Activated CD8-positive, alpha-beta memory T cell treated with anti-CD3 and anti-CD28 coated beads, Interleukin-2, amount 50 U/mL, for 4 hours (primary cell): ENCODE data around the gene CDKN2B-AS1.

Experiments used
- DNase-seq: peaks from one replicate; pipeline ENCODE4 v3.0.0-alpha.2; 2020

CDKN2B-AS1 gene

GRCh38 chr9:21982861-21983560 lies 11.6 kb upstream of the CDKN2B-AS1 start:
- no peak for DNase-seq

- DNase-seq = no peak
These were observed 11.0 kb upstream of the CDKN2B-AS1 start for GRCh38 chr9:21983561-21983935.

DNA sequence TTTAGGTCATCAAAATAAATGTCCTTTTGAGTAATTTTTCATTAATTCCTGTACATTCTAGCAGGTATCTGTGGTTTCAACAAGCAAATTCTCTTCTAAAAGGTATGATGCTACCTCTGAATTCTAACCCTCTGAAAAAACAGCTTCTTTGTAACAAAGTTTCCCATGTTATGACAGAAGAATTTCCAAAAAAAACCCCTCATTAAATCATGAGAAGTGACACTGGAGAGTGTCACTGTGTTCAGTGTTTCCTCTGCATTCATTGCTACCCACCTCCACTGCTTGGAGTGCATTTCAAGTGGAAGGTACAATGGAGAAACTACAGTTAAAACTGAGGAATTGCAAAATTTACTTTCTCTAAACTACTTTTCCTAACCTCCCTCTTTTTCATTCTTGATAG lies 10.5 kb upstream of the CDKN2B-AS1 start:
- DNase-seq = no peak

- no peak for DNase-seq
These were observed 8.5 kb upstream of the CDKN2B-AS1 start for GRCh38 chr9:21985964-21986667.

DNA sequence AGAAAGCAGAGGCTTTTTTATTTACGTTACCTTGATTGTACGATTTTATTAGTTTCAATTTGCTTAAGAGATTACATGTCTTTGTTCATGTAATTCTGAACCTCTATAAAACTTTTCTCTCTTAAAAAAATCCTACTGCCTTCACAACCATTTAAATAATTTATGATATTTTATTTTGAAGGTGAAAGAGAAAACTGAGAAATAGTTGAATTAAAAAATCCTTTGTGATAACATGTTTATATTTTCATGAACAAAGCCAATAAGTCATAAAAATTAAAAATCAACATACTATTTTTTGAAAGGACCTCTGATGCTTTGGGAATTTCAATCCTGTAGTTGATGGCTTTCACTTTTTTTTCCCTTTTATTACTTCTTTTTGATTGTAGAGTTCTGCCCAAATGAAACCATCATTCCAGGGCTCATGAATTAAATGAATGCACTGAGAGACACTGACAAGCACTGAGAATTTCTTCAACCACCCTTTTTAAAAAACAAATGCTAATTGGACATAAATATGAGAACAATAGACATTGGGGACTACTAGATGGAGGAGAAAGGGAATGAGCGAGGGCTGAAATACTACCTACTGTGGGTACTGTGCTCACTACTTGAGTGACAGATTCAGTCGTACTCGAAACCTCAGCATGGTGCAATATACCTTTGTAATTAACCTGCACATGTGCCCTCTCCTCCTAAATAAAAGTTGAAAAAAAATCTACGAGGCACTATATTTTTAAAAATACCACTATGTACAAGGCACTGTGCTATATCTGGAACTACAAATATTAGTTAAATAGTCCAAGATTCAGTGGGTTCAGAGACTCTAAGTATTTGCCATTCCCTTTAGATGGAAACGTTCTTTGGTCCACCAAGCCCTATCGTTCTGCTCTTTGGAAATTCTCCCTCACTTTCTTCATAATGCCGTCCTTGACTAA lies 6.3 kb upstream of the CDKN2B-AS1 start:
- DNase-seq = no peak

DNA sequence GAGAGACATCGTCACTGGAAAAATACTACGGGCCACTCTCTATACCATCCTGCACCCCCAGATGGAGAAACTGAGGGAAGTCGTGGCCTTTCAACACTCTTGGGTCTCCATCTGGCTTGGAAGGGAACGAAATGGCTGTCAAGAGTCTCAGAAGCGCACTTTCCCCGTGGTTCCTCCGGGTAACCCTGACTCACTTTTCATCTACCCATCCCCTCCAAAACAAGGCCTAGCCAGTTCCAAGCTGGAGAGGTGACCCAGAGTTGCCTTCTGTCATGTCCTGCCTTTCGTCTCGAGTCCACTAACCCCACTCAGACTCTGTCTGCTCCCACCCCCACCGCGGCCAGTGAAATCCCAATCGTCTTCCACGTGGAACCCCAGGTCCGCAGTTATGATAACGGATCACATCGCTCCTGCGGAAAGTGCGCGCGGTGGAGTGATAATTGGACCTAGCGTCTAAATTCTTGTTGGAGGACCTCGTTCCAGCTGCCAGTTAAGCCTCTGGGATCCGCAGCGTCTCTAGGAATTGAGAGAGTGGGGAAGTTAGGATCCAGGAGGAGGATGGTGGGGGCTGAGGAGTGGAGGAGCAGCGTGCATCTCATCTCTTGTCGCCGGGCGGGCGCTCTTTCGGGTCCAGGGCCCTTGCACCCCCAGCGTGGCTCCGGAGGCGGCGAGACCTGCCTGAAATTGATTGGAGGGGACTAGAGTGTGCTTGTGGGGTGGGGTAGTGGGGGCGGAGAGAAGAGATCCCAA lies 5.0 kb upstream of the CDKN2B-AS1 start:
- DNase-seq = no peak

DNA sequence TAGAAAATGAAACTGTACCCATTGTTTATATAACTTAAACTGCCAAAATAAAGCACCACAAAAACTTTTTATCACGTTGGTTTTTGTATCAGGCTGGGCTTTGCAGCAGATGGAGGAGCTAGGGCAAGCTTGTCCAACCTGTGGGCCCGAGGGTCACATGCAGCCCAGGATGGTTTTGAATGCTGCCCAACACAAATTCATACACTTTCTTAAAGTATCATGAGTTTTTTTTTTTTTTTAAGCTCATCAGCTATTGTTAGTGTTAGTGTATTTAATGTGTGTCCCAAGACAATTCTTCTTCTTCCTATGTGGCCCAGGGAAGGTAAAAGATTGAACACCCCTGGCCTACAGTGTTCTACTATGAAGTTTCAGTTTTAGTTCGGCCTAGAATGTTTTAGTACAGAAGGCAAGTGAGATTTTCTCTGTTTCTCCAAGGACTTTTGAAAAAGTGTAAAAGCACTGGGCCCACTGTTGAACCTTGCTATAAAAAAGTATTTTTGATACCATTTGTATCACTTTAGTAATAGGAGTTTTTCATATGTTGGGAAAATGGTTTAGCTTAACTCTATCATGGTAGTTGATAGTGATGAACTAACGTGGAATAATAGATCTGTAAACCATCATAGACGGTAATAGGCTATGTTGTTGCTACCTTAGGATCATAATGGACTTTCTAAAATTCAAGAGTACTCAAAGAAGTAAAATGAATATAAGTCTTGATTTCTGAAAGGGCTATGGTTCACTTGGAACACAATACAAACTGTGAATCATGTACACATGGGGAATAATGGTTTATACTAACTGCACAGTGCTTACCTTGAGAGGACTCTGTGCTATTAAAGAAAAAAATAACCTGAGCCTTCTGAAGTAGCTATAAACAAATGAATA lies 3.3 kb upstream of the CDKN2B-AS1 start:
- DNase-seq = no peak

DNA sequence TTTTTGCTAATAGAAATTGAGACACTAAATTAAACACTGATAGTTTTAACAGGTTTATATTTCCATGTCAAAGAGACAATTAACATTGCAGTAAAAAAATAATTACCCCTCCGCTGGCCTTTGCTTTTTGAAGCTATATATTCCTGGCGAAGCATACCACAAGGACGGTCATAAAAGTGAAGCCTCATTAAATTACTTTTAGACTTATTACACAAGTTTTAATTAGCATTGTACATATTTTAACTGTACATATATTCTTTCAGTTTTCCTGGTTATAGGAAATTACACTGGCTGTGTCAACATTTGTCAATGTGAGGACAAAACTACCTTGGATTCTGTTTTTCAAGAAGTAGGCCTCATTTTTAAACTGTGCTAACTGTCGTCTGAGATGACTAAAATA lies 1.6 kb upstream of the CDKN2B-AS1 start:
- no peak for DNase-seq

GRCh38 chr9:21993893-21994555 lies 567 bp upstream of the CDKN2B-AS1 start, which contains the start of gene CDKN2A:
TSS of gene CDKN2A (minus strand) at chr9:21994392.
- DNase-seq = peak; percentile 42

GRCh38 chr9:21995006-21995665 lies 545 bp downstream of the CDKN2B-AS1 start:
- peak; percentile 65 for DNase-seq

DNA sequence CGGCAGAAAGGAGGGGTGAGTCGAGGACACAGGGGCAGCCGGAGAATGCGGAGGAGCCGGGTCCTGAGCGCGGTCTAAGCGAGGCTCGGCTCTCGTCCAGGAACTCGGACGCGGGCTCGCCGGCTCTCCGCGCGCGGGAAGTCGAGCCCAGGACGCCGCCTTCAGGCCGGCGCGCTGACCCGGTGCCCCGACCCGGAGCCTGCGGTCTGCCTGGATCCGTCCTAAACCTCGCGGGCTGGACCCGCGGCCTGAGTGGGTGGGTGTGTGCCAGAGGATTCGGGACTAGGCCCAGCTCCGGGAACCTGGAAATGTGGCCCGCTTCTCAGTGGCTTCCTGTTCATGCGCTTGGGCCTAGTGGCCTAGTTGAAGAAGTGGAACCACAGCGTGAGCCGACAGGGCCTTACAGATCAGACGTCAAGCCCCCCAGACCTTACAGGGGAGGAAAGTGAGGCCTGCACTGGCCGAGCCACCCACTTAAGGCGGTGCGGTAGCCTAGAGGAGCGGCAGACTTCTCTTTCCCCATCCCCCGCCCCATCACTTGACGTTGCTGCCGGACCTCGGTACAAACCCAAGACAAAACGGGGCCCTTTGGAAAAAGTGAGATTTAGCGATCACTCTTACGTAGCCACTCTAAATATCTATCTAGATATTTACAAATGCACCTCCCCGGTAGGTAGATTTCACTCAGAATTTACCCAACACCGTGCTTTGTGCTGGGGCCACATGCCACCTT lies 1.2 kb downstream of the CDKN2B-AS1 start:
- peak; percentile 15 for DNase-seq

DNA sequence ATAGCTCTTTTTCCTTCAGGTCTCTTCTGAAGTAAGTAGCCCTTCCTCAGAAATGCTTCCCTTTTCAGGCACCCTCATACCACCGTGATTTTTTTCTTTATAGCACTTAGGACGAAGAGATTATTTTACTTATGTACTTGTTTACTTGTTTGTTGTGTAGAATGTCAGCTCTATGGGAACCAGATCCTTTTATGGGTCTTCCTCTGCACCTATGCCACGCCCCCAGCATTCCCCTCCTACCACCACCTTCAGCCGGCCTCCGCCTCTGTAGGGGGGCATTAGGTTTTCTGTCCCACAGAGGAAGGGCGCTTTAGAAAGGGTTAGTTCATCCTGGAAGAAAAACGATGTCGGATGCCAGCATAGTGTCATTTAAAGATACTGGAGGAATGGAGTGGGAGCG lies 1.8 kb downstream of the CDKN2B-AS1 start:
- no peak for DNase-seq

DNA sequence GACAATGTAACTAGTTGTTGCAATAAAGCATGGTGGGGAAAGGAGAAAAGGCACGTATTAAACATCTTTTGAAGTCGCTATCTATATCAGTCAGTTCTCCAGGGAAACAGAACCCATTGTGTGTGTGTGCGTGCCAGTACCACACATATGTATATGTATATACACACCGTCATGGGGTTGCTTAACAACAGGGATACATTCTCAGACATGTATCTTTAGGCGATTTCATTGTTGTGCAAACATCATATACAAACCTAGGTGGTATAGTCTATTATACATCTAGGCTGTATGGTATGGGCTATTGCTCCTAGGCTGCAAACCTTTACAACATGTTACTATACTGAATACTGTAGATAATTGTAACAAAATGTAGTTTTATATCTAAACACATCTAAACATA lies 2.3 kb downstream of the CDKN2B-AS1 start:
- no peak for DNase-seq

DNA sequence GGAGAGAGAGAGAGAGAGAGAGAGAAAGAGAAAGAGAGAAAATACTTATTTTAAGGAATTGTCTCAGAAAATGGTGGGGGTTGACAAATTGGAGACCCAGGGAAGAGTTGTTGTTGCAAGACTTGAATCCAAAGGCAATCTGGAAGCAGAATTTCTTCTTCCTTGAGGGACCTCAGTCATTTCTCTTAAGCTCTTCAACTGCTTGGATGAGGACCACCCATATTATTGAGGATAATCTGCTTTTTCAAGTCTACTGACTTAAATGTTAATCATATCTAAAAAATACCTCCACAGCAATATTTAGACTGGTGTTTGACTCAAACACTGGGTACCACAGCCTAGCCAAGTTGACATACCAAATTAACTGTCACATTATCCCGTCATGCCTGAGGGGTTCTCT lies 2.9 kb downstream of the CDKN2B-AS1 start:
- DNase-seq = no peak

GRCh38 chr9:21998026-21998425 lies 3.4 kb downstream of the CDKN2B-AS1 start:
- no peak for DNase-seq

- DNase-seq = no peak
These were observed 7.4 kb downstream of the CDKN2B-AS1 start for GRCh38 chr9:22002038-22002437.

- no peak for DNase-seq
These were observed 10.6 kb downstream of the CDKN2B-AS1 start for GRCh38 chr9:22005021-22005701.

DNA sequence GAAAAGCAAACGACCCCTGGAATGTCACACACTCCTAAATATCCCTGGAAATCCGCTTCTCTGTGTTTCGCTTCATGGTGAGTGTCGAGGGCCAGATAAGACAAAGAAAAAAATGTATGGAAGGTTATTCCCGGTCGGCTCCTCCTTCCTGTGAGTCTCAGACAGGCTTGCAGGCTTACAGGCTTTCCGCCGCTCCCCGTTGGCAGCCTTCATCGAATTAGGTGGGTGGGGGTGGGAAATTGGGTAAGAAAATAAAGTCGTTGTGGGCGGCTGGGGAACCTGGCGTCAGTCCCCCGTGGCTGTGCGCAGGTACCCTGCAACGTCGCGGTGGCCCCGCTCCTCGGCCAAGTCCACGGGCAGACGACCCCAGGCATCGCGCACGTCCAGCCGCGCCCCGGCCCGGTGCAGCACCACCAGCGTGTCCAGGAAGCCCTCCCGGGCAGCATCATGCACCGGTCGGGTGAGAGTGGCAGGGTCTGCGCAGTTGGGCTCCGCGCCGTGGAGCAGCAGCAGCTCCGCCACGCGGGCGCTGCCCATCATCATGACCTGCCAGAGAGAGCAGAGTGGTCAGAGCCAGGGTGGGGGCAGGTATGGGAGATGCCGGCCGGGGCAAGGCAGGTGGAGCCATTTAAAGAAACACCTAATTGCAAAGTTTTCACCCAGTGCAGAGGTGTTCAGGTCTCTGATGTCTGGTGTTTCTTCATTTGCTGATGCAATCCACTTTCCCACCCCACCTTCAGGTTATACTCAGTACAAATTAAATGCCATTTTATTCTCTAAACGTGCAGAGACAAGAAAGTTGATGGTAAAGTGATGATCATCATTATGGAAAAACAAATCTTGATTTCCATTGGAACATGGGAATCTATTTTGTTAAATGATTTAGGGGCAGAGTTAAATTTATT lies 11.4 kb downstream of the CDKN2B-AS1 start:
- no peak for DNase-seq
